OCI-LY3 (cell line): ENCODE results near the gene C1orf105.

Experiments used
- H2AFZ ChIP-seq: fragments of 200-600, 300-600 bp; shearing (Covaris generic); 2 replicates; pipeline ENCODE4 v1.6.0; 2014; ENCODE audit warnings: antibody characterized with exemption, low read depth, low read length
- H3K27ac ChIP-seq: fragments of 200-600, 300-600 bp; sonication (generic); 2 replicates; pipeline ENCODE4 v1.5.1; 2014; ENCODE audit warnings: mild to moderate bottlenecking, low read length, moderate library complexity, mixed read lengths
- H3K27me3 ChIP-seq: fragments of 200-600, 300-600 bp; sonication (generic); 2 replicates; pipeline ENCODE4 v1.6.1; 2014; ENCODE audit warnings: low read depth, low read length, mixed read lengths
- H3K36me3 ChIP-seq: fragments of 200-600, 300-600 bp; sonication (generic); replicated peaks from 2 replicates; pipeline ENCODE3; 2014; ENCODE audit warnings: low read depth, low read length, mixed read lengths
- H3K4me1 ChIP-seq: fragments of 300-600, 200-600 bp; sonication (generic); 2 replicates; pipeline ENCODE4 v1.6.1; 2014; ENCODE audit warnings: low read length, mixed read lengths
- H3K4me2 ChIP-seq: fragments of 200-600, 300-600 bp; sonication (generic); 2 replicates; pipeline ENCODE4 v1.6.1; 2014; ENCODE audit warnings: low read length, mixed read lengths
- H3K4me3 ChIP-seq: fragments of 300-600, 200-600 bp; sonication (generic); 2 replicates; pipeline ENCODE4 v1.5.1; 2014; ENCODE audit warnings: antibody characterized with exemption, mild to moderate bottlenecking, low read length, moderate library complexity
- H3K79me2 ChIP-seq: fragments of 300-600, 200-600 bp; shearing (Covaris generic); 2 replicates; pipeline ENCODE4 v1.6.1; 2014; ENCODE audit warnings: mild to moderate bottlenecking, low read length, mixed read lengths
- H3K9ac ChIP-seq: fragments of 300-600, 200-600 bp; shearing (Covaris generic); 2 replicates; pipeline ENCODE4 v1.6.0; 2014; ENCODE audit warnings: mild to moderate bottlenecking, low read length, moderate library complexity
- H3K9me3 ChIP-seq: fragments of 200-600, 300-600 bp; shearing (Covaris generic); 2 replicates; pipeline ENCODE4 v1.6.1; 2014; ENCODE audit warnings: low read length, mixed read lengths; ENCODE audit not compliant: insufficient read depth
- H4K20me1 ChIP-seq: fragments of 200-600, 300-600 bp; sonication (generic); 2 replicates; pipeline ENCODE4 v1.6.1; 2016; ENCODE audit warnings: low read length, mixed read lengths; ENCODE audit not compliant: insufficient read depth
- EZH2phosphoT487 ChIP-seq: fragments of 200-600 bp; shearing (Covaris generic); IDR thresholded peaks from 2 replicates; pipeline ENCODE4 v1.6.1; 2018; ENCODE audit warnings: antibody characterized with exemption, mixed run types, low read depth
- TF ChIP-seq, protein P1 (sequence below): fragments of 200-600, 300-600 bp; sonication (generic); IDR thresholded peaks from 2 replicates; pipeline ENCODE4 v1.5.1; 2014; ENCODE audit warnings: antibody characterized with exemption, low read length, low read depth

Gene C1orf105

DNA sequence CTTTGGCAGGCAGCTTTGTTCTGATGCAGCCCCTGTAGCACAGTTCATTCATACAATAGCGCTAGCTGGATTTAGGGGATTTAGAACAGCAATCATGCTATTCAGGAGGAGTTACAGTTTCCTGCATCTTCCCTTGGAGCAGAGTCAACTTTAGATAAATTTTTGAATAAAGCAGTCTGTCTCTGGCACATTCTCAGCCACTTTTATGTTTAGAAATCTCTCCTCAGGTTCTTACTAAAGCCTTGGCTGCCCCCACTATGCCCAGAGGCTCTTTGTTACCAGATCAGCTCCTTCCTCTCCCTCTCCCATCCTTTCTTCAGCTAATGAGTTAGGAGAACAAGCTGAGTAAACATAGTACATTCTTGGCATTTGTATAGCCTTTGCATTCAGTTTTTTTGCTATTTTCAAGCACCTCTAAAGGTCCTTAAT lies 40.4 kb downstream of the C1orf105 start:
- H2AFZ ChIP-seq = no peak overlapping the region
- no peak for TF ChIP-seq EZH2phosphoT487
- TF ChIP-seq, protein P1, sequence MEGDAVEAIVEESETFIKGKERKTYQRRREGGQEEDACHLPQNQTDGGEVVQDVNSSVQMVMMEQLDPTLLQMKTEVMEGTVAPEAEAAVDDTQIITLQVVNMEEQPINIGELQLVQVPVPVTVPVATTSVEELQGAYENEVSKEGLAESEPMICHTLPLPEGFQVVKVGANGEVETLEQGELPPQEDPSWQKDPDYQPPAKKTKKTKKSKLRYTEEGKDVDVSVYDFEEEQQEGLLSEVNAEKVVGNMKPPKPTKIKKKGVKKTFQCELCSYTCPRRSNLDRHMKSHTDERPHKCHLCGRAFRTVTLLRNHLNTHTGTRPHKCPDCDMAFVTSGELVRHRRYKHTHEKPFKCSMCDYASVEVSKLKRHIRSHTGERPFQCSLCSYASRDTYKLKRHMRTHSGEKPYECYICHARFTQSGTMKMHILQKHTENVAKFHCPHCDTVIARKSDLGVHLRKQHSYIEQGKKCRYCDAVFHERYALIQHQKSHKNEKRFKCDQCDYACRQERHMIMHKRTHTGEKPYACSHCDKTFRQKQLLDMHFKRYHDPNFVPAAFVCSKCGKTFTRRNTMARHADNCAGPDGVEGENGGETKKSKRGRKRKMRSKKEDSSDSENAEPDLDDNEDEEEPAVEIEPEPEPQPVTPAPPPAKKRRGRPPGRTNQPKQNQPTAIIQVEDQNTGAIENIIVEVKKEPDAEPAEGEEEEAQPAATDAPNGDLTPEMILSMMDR = no peak

DNA sequence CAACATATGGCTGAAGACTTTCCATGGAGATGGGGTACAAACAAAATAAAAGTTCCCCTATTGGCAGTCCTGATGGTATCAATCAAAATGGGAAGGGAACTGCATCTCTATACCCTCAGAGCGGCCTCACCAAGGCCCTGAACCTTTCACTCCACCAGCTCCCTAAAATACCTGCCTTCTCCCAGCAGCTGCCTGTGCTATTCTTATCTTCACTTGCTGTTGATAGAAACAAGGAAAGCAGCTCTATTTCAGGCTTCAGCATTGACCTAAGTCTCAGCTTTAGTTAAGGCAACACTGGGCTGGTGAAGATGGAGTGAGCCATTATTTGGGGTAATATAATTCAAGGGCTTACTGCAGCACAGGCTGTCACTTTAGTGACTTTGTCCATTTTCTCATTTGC lies 45.1 kb downstream of the C1orf105 start:
- Histone ChIP-seq H2AFZ (no peak overlapping the region), H4K20me1 (no peaks in the 10 kb centered on the region), H3K9me3 (no peaks in the 10 kb centered on the region), H3K4me3 (no peak overlapping the region), H3K79me2 (no peaks in the 10 kb centered on the region), H3K4me1 (no peaks in the 10 kb centered on the region), H3K36me3 (no peaks in the 10 kb centered on the region), H3K27ac (no peak overlapping the region), H3K4me2 (no peak overlapping the region), H3K9ac (no peak overlapping the region), H3K27me3 (no peaks in the 10 kb centered on the region)
- TF ChIP-seq EZH2phosphoT487 = no peak
- TF ChIP-seq, protein P1 = no peak

More for the DNA sequence above, 40.4 kb downstream of the C1orf105 start:
- Histone ChIP-seq H3K4me3 (no peak overlapping the region), H3K36me3 (no peaks in the 10 kb centered on the region), H3K9me3 (no peaks in the 10 kb centered on the region), H3K79me2 (no peaks in the 10 kb centered on the region), H4K20me1 (no peaks in the 10 kb centered on the region), H3K27me3 (peaks cover 7% of the 10 kb centered on the region; the same call in 1 of the 2 replicates), H3K27ac (no peak overlapping the region), H3K9ac (no peak overlapping the region), H3K4me1 (no peaks in the 10 kb centered on the region), H3K4me2 (no peak overlapping the region)

- no peaks in the 10 kb centered on the region for H3K9me3 ChIP-seq
- no peak overlapping the region for H3K27ac ChIP-seq
- no peaks in the 10 kb centered on the region for H3K36me3 ChIP-seq
- H3K27me3 ChIP-seq = no peaks in the 10 kb centered on the region
- no peaks in the 10 kb centered on the region for H4K20me1 ChIP-seq
- TF ChIP-seq, protein P1 = no peak
- TF ChIP-seq EZH2phosphoT487 = no peak
- no peak overlapping the region for H3K9ac ChIP-seq
- H3K4me2 ChIP-seq = no peak overlapping the region
- no peaks in the 10 kb centered on the region for H3K79me2 ChIP-seq
- no peak overlapping the region for H3K4me3 ChIP-seq
- no peak overlapping the region for H2AFZ ChIP-seq
- H3K4me1 ChIP-seq = no peaks in the 10 kb centered on the region
Measured at GRCh38 chr1:172466795-172467407, 46.4 kb downstream of the C1orf105 start.

GRCh38 chr1:172467446-172467845 lies 47.0 kb downstream of the C1orf105 start:
- Histone ChIP-seq H3K27ac (no peak overlapping the region), H2AFZ (no peak overlapping the region), H3K79me2 (no peaks in the 10 kb centered on the region), H3K27me3 (no peaks in the 10 kb centered on the region), H3K9ac (no peak overlapping the region), H3K4me2 (no peak overlapping the region), H3K4me3 (no peak overlapping the region), H3K9me3 (no peaks in the 10 kb centered on the region), H3K36me3 (no peaks in the 10 kb centered on the region), H4K20me1 (no peaks in the 10 kb centered on the region), H3K4me1 (no peaks in the 10 kb centered on the region)
- TF ChIP-seq, protein P1 = no peak
- no peak for TF ChIP-seq EZH2phosphoT487
